Activated CD4-positive, alpha-beta T cell treated with anti-CD3 and anti-CD28 coated beads, Interleukin-2, Interleukin-4, amounts not matched to agents 100 ng/mL and 50 ng/mL, durations not matched to agents 16 hours and 8 hours (primary cell): Measurements from ENCODE around the gene GOLT1B.

Experiments
- DNase-seq: peaks from one replicate; pipeline ENCODE4 v3.0.0-alpha.2; 2020; ENCODE audit warnings: low spot score

The GOLT1B gene

GRCh38 chr12:21566223-21566906 lies 64.8 kb downstream of the GOLT1B start:
- no peak for DNase-seq

GRCh38 chr12:21566907-21567394 lies 65.4 kb downstream of the GOLT1B start:
- no peak for DNase-seq
